NCI-H128 (cell line): ENCODE results near the gene TBCE.
"Not testable (repeated sequence)": the region's sequence is repeated elsewhere in the genome, so short reads cannot be mapped to it uniquely, and the experiment has no call there.

Source experiments
- DNase-seq: peaks from one replicate; lab custom pipeline; 2025; ENCODE audit not compliant: unreplicated experiment; lab: John Stamatoyannopoulos, UW

Gene TBCE

GRCh38 chr1:235351898-235352297 is 15.3 kb upstream of the TBCE start:
- no peak for DNase-seq

DNA sequence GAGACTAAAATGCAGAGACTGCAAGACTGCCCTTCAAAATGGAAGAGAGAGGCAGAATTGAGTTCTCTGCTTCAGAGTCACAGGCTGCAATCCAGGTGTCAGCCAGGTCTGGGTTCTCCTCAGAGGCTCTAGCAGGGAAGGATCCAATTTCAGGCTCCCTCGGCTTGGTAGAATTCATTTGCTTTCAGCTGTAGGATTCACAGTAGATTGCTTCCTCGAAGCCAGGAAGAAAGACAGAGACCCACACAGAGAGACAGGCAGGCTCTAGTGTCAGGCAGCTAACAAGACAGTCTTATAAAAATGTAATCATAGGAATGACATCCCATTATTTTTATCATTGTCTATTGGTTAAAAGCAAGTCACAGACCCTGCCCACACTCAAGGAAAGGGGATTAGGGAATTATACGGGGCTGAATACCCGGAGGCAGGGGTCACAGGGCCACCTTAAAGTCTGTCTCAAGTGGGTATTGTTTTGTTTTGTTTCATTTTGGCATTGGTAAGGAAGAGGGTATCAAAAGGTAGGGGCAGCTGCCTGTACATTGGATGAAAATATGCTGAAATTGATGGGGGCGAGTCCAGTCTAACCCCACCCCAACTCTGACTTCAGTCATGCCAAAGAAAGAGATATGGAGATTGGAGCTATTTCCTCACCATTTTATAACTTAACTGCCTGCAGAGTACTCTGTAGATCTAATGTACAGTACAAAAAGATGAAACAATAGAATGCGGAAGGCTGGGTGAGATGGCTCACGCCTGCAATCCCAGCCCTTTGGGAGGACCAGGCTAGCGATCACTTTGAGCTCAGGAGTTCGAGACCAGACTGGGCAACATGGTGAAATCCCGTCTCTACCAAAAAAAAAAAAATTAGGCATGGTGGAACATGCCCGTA is 9.5 kb upstream of the TBCE start:
- peak; percentile 20 for DNase-seq

GRCh38 chr1:235358899-235359298 is 8.3 kb upstream of the TBCE start:
- no peak for DNase-seq

DNA sequence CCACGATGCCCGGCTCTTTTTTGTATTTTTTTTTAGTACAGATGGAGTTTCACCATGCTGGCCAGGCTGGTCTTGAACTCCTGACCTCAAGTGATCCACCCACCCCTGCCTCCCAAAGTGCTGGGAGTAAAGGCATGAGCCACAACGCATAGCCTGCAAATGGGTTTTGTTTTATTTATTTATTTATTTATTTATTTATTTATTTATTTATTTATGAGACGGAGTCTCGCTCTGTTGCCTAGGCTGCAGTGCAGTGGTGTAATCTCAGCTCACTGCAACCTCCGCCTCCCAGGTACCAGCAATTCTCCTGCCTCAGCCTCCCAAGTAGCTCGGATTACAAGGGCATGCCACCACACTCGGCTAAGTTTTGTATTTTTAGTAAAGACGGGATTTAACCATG is 3.0 kb upstream of the TBCE start:
- not testable (repeated sequence) for DNase-seq

DNA sequence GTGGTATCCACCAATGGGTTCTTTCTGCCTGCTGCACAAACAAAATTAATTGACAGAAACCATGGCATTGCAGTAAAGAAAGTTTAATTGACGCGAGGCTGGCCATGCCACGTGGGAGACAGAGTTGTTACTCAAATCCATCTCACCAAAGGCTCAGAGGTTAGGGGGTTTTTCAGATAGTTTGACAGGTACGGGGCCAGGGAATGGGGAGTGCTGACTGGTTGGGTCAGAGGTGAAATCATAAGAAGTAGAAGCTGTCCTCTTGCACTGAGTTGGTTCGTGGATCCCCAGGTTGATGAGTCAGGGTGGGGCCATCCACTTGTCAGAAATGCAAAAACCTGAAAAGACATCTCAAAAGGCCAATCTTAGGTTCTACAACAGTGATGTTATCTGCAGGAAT is 941 bp upstream of the TBCE start:
- no peak for DNase-seq

DNA sequence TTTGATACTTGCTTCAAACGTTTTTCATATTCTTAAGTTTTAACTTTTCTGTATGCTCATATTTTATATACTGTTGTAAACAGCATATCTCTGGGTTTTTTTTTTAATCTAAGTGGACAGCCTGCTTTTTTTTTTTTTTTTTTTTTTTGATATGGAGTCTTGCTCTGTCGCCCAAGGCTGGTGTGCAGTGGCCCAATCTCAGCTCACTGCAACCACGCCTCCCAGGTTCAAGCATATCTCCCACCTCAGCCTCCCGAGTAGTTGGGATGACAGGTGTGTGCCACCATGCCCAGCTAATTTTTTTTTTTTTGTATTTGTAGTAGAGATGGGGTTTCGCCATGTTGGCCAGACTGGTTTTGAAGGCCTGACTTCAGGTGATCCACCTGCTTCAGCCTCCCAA is 1.2 kb downstream of the TBCE start:
- DNase-seq, result no peak

DNA sequence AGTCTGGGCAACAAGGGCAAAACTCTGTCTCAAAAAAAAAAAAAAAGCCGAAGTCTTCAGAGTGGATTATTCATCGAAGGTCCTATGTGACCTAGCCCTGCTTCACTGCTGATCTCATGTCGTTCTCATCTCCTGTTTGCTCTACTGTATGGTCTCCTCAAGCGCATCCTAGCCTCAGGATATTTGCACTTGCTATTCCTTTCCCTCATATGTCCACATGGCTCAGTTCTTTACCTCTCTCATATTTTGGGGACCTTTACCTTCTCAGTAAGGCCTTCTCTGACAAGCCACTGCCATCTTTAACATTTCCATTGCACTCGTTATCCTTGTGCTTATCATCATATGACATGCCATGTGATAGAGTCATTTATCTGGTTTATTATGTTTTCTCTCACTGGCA is 2.6 kb downstream of the TBCE start:
- DNase-seq, result no peak

GRCh38 chr1:235375919-235376605 is 8.8 kb downstream of the TBCE start:
- DNase-seq, result no peak

DNA sequence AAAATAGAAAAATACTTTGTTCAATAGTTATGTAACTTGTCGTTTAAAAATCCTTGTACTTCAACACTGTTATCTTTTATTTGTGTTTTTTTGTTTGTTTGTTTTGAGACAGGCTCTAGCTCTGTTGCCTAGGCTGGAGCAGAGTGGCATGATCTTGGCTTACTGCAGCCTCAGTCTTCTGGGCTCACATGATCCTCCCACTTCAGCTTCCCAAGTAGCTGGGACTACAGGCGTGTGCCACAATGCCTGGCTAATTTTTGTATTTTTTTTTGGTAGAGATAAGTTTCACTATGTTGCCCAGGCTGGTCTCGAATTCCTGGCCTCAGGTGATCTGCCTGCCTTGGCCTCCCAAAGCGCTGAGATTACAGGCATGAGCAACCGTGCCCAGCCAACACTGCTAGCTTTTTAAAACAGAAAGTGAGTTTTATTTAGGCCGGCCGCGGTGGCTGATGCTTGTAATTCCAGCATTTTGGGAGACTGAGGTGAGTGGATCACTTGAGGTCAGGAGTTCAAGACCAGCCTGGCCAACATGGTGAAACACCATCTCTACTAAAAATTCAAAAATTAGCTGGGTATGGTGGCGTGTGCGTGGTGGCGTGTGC is 11.0 kb downstream of the TBCE start:
- not testable (repeated sequence) for DNase-seq

DNA sequence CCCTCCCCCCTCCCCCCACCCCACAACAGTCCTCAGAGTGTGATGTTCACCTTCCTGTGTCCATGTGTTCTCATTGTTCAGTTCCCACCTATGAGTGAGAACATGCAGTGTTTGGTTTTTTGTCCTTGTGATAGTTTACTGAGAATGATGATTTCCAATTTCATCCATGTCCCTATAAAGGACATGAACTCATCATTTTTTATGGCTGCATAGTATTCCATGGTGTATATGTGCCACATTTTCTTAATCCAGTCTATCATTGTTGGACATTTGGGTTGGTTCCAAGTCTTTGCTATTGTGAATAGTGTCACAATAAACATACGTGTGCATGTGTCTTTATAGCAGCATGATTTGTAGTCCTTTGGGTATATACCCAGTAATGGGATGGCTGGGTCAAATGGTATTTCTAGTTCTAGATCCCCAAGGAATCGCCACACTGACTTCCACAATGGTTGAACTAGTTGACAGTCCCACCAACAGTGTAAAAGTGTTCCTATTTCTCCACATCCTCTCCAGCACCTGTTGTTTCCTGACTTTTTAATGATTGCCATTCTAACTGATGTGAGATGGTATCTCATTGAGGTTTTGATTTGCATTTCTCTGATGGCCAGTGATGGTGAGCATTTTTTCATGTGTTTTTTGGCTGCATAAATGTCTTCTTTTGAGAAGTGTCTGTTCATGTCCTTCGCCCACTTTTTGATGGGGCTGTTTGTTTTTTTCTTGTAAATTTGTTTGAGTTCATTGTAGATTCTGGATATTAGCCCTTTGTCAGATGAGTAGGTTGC is 14.9 kb downstream of the TBCE start:
- DNase-seq, result not testable (repeated sequence)

- DNase-seq, result not testable (repeated sequence)
These were observed 18.4 kb downstream of the TBCE start for GRCh38 chr1:235385633-235386032.

- no peak for DNase-seq
These were observed 24.6 kb downstream of the TBCE start for GRCh38 chr1:235391874-235392273.

GRCh38 chr1:235397733-235398132 is 30.5 kb downstream of the TBCE start:
- DNase-seq, result no peak

GRCh38 chr1:235399661-235400060 is 32.4 kb downstream of the TBCE start:
- DNase-seq, result no peak

- DNase-seq, result no peak
These were observed 34.0 kb downstream of the TBCE start for GRCh38 chr1:235401251-235401650.

GRCh38 chr1:235402457-235403200 is 35.4 kb downstream of the TBCE start:
- no peak for DNase-seq

- DNase-seq, result no peak
These were observed 36.4 kb downstream of the TBCE start for GRCh38 chr1:235403593-235403992.

DNA sequence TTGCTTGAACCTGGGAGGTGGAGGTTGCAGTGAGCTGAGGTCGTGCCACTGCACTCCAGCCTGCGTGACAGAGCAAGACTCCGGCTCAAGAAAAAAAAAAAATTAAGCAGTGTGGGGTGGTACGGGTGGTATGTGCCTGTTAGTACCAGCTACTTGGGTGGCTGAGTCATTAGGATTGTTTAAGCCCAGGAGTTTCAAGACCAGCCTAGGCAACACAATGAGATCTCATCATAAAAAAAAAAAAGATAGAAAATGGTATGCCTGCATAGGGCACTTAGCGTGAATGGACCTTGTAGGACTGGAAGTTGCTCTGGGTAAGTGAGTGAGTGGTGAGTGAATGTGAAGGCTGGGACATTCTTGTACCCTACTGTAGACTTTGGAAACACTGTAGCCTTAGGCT is 37.0 kb downstream of the TBCE start:
- DNase-seq, result no peak

GRCh38 chr1:235407419-235407818 is 40.2 kb downstream of the TBCE start:
- DNase-seq, result no peak

DNA sequence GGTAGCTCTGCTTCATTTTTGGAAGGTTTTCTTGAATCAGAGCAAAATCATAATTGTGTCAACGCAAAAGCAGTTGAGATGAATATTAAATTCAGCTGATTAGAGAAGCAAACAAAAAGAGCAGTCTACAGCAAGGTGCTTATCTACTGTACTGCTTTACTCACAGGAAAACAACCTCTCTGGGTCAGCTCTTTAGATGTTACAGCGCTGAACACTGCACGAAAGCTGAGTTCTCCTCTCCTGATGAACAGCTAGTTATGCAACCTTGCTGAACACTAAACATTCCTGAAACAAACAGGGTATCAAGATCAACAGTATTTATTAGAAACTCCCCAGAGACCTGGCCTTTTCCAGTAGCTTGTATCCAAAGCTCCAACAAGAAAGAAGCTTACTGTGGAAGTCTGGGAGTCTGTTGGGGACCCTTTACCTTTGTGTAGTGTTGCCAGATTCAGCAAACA is 41.3 kb downstream of the TBCE start:
- DNase-seq, result no peak
